Endothelial cell (in vitro differentiated cells): ENCODE measurements around the gene ACTBL2. TPM values are rescaled to one million over a fixed set of nuclear protein-coding genes. Genes with fewer than 3 reads are reported as not detected.

Source experiments
- DNase-seq: peaks from one replicate; pipeline ENCODE4 v3.0.0; 2021; ENCODE audit warnings: low spot score
- H3K27ac Mint-ChIP-seq: one replicate; pipeline ENCODE4 v1.8.0; 2021; ENCODE audit warnings: mixed read lengths, inconsistent platforms; ENCODE audit not compliant: unreplicated experiment
- H3K27me3 Mint-ChIP-seq: one replicate; pipeline ENCODE4 v1.8.0; 2021; ENCODE audit warnings: mild to moderate bottlenecking, moderate library complexity, mixed read lengths, inconsistent platforms; ENCODE audit not compliant: unreplicated experiment
- H3K36me3 Mint-ChIP-seq: one replicate; pipeline ENCODE4 v1.8.0; 2021; ENCODE audit warnings: mild to moderate bottlenecking, low read depth, mixed read lengths, inconsistent platforms; ENCODE audit not compliant: unreplicated experiment
- H3K4me1 Mint-ChIP-seq: one replicate; pipeline ENCODE4 v1.8.0; 2021; ENCODE audit warnings: mild to moderate bottlenecking, mixed read lengths, inconsistent platforms; ENCODE audit not compliant: unreplicated experiment
- H3K4me3 Mint-ChIP-seq: one replicate; pipeline ENCODE4 v1.8.0; 2021; ENCODE audit warnings: mild to moderate bottlenecking, mixed read lengths, inconsistent platforms; ENCODE audit not compliant: unreplicated experiment
- H3K9me3 Mint-ChIP-seq: one replicate; pipeline ENCODE4 v1.8.0; 2021; ENCODE audit warnings: mixed read lengths, inconsistent platforms; ENCODE audit not compliant: unreplicated experiment
- total RNA-seq: library from RNA; stranded (reverse); fragmentation: NEBNext Ultra II Directional; extraction: Animal tissue kit (Norgen Biotek cat#: 25700); gene quantifications from one replicate; pipeline ENCODE4 v1.2.1, GENCODE V29; 2021; ENCODE audit not compliant: unreplicated experiment
- TF ChIP-seq, protein P1 (sequence below): fragments of 200-600 bp; sonication (generic); IDR thresholded peaks from one replicate; pipeline ENCODE4 v1.5.0; 2021; ENCODE audit warnings: antibody characterized with exemption; ENCODE audit not compliant: unreplicated experiment

Gene ACTBL2
- total RNA-seq, 1 donor from 2014 or later: not detected

- H3K4me3 Mint-ChIP-seq: no peak overlapping the region
- H3K4me1 Mint-ChIP-seq: peaks cover 4% of the 10 kb centered on the region
- DNase-seq: no peak
- no peaks in the 10 kb centered on the region for H3K36me3 Mint-ChIP-seq
- no peaks in the 10 kb centered on the region for H3K27me3 Mint-ChIP-seq
- H3K27ac Mint-ChIP-seq: no peak overlapping the region
- TF ChIP-seq, protein P1, sequence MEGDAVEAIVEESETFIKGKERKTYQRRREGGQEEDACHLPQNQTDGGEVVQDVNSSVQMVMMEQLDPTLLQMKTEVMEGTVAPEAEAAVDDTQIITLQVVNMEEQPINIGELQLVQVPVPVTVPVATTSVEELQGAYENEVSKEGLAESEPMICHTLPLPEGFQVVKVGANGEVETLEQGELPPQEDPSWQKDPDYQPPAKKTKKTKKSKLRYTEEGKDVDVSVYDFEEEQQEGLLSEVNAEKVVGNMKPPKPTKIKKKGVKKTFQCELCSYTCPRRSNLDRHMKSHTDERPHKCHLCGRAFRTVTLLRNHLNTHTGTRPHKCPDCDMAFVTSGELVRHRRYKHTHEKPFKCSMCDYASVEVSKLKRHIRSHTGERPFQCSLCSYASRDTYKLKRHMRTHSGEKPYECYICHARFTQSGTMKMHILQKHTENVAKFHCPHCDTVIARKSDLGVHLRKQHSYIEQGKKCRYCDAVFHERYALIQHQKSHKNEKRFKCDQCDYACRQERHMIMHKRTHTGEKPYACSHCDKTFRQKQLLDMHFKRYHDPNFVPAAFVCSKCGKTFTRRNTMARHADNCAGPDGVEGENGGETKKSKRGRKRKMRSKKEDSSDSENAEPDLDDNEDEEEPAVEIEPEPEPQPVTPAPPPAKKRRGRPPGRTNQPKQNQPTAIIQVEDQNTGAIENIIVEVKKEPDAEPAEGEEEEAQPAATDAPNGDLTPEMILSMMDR: no peak
- no peaks in the 10 kb centered on the region for H3K9me3 Mint-ChIP-seq
Measured at GRCh38 chr5:57446966-57447365, 35.6 kb downstream of the ACTBL2 start.

DNA sequence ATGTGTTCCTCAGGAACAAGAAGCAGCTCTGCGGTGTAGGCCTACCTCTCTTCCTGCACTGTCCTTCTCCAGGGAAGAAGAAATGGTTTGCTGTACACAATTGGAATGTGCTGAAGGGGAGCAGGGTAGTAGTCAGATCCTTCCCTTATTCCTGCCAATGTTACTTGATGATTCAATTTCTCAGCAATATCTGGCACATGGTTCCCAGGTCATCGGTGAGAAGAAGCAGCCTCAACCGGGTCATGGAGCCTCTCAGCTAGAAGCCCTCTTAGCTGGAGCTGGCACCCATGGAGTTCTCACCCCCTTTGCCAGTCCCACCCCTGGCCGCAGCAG lies 36.9 kb downstream of the ACTBL2 start:
- DNase-seq: no peak
- peaks cover 4% of the 10 kb centered on the region for H3K4me1 Mint-ChIP-seq

DNA sequence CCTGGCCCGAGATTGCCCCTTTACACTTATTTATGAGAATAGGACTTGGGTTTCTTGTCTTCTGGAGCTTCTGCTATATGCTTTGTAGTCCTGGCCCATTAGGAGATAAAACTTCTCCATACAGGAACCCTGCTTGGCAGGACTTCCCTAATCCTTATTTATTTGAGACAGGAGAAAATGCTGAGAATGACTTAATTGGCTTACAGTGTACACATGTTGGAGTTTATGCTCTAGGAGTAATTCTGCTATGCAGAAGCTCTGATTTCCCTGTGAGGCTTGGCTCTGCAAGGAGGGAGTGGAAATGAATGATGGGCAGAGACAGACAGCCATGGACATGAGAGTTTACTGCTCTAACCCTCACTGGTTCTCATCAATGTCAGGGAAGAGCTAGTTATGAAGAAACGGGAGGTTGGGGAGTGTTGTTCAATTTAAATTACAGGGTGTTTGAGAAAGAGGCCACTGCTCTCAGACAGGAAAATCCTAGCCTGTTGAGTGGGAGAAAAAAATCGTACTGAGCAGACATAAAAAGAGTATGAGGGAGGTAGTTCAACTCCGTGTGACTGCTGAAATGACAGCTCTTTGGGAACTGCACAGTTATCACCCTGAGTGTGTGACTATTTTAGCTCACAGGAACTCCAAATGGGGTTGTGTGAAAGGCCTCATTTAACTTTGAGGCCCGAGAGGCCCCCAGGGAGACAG lies 37.5 kb downstream of the ACTBL2 start:
- Mint-ChIP-seq H3K4me3 (no peak overlapping the region), H3K36me3 (no peaks in the 10 kb centered on the region), H3K4me1 (peaks cover 4% of the 10 kb centered on the region), H3K27ac (no peak overlapping the region), H3K27me3 (peaks cover 1% of the 10 kb centered on the region), H3K9me3 (no peaks in the 10 kb centered on the region)
- no peak for DNase-seq
- TF ChIP-seq, protein P1: no peak

More for the DNA sequence above, 36.9 kb downstream of the ACTBL2 start:
- peaks cover 1% of the 10 kb centered on the region for H3K27me3 Mint-ChIP-seq
- H3K9me3 Mint-ChIP-seq: no peaks in the 10 kb centered on the region
- H3K4me3 Mint-ChIP-seq: no peak overlapping the region
- H3K36me3 Mint-ChIP-seq: no peaks in the 10 kb centered on the region
- H3K27ac Mint-ChIP-seq: no peak overlapping the region
- TF ChIP-seq, protein P1: no peak

DNA sequence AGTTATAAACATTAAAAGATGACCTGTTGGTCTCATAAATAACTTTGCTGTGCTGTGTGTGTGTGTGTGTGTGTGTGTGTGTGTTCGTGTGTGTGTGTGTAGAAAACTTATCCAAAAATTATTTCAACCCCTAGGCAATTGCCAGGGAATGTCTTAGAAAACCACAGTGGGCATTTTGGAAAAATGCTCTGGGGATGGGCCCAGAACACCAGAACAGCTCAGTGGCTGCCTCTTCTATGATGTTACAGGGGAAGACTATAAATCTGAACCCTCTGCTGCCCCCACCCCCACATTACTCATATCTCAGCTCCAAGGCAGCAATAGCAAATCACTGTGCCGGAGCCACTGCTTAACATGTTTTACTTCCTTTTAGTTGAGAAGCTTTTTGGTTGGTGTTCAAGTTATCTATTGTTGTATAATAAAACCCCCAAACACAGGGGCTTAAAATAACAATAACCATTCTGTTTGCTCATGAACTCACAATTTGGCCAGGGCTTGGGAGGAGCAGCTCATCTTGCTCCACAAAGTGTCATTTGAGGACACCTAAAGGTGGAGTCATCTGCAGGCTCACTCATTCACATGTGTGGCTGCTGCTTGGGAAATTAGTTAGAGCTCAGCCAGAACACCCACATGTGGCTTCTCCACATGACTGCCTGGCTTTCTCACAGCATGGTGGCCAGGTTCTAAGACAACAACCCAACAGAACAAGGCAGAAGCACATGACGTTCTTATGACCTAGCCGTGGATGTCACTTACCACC lies 40.4 kb downstream of the ACTBL2 start:
- H3K27me3 Mint-ChIP-seq: peaks cover 1% of the 10 kb centered on the region
- H3K27ac Mint-ChIP-seq: no peak overlapping the region
- H3K36me3 Mint-ChIP-seq: no peaks in the 10 kb centered on the region
- H3K4me3 Mint-ChIP-seq: no peak overlapping the region
- no peak for DNase-seq
- H3K9me3 Mint-ChIP-seq: no peaks in the 10 kb centered on the region
- TF ChIP-seq, protein P1: no peak
- H3K4me1 Mint-ChIP-seq: peaks cover 13% of the 10 kb centered on the region

- TF ChIP-seq, protein P1: no peak
- no peak for DNase-seq
- Mint-ChIP-seq H3K9me3 (no peaks in the 10 kb centered on the region), H3K27me3 (peaks cover 1% of the 10 kb centered on the region), H3K27ac (no peak overlapping the region), H3K4me1 (peaks cover 13% of the 10 kb centered on the region), H3K4me3 (no peak overlapping the region), H3K36me3 (no peaks in the 10 kb centered on the region)
Measured at GRCh38 chr5:57441557-57441956, 41.1 kb downstream of the ACTBL2 start.
